Testis (tissue), 2 donors: Measurements from ENCODE around the gene SEPTIN5.

Experiments
- CTCF ChIP-seq, 3 experiments: fragments of 450-650 bp in 2 of 3; fragments of 200-600 bp in 1 of 3; sonication (generic) in 1 of 3; IDR thresholded peaks; one replicate each; pipeline ENCODE4 v1.5.1; 2016 to 2019; ENCODE audit warnings: antibody characterized with exemption in 3 of 3, mild to moderate bottlenecking in 2 of 3, moderate library complexity in 1 of 3
- POLR2A ChIP-seq: fragments of 450-650 bp; IDR thresholded peaks from one replicate; pipeline ENCODE4 v1.6.1; 2017; ENCODE audit warnings: antibody characterized with exemption, mild to moderate bottlenecking, moderate library complexity

DNA sequence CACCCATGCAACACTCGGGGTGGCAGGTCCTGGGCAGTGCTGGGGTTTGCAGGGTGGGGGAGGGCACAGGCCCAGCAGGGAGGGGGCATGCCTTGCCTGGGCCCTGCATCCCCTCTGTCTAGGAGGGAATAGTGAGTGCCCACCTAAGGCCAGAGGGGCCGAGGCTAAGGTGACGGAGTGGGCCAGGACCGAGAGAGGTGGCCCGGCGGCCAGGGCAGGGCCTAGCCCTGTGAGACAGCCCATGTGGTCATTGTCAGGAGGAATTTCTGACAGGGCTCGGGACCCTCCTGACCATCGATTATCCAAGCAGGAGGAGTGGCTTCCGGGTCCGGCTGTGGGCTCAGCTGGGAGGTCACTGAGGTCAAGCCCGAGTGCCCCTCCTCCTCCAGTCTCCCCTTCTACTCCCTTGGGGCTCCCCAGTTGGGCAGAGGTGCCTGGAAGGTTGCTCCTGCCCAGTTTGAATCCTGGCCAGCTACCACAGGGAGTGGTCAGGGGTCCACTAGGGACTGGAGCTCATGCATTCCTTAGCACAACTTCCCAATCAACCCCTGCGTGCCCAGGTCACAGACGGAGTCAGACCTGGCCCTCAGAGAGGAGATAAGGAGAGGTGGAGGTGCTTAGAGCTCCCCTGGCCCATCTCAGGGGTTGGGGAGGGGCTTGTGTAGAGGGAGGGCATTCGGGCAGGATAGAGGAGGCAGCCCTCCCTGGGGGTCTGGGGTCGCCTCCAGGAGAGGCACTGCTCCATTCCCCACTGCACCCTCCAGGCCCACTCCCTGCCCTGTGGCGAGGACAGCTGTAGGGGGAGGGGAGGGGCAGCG lies 23.8 kb downstream of the SEPTIN5 start:
- TF ChIP-seq CTCF (IDR thresholded peaks at IDR 0.05), result no peak
- no peak for TF ChIP-seq POLR2A
